ENCODE measurements around the gene NRL. TPM values are rescaled to one million over a fixed set of nuclear protein-coding genes. Genes with fewer than 3 reads are reported as not detected.

Gene NRL
- total RNA-seq, 1 experiment from 2014 or later: 2.5 TPM

DNA sequence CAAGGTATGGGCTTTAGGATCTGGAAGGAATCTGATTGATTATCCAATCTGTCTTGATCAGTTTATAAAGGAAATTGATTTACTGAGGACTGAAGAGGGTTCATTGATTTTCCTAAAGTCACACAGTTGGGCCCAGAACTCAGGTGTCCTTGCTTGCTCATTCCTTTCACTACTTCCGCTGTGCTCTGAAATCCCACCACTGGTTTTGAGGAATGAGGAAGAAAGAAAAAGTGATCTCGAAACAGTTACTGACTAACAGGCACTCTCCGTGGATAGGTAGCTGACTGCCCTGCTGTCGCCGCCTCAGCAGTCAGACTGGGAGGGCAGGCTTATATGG is 15.6 kb upstream of the NRL start, which contains the start of gene FITM1:
Gene FITM1, plus strand, starts transcription at position 280 of the 337 bp plus-strand sequence. CDS start 905 bp downstream, outside the sequence.
- Histone ChIP-seq H2BK15ac (ENCODE audit: low read depth, low read length) (no peak within 1 kb of the TSS), H3K23me2 (ENCODE audit: insufficient read length, low read depth, low read length, poor library complexity, severe bottlenecking) (peaks cover 1% of the 10 kb centered on the region), H3K9me3 (ENCODE audit: control insufficient read depth, low read depth, low read length) (no peaks in the 10 kb centered on the region), H3K14ac (ENCODE audit: insufficient read depth, low read length) (no peak within 1 kb of the TSS), H3K9ac (ENCODE audit: extremely low read depth, insufficient read length, low read length) (no peak within 1 kb of the TSS), H4K91ac (ENCODE audit: insufficient read length, low read depth, low read length) (no peak within 1 kb of the TSS), H3K79me1 (ENCODE audit: insufficient read depth, low read depth, low read length, poor library complexity, severe bottlenecking) (no peaks in the 10 kb centered on the region), H4K5ac (ENCODE audit: insufficient read length, low read depth, low read length) (no peak within 1 kb of the TSS), H3K79me2 (ENCODE audit: insufficient read depth, low read length) (no peaks in the 10 kb centered on the region), H3K4me2 (ENCODE audit: insufficient read depth, insufficient read length, low read length) (no peak within 1 kb of the TSS), H3K56ac (ENCODE audit: insufficient read length, low read depth, low read length) (no peak within 1 kb of the TSS), H2AFZ (ENCODE audit: low read length) (no peak within 1 kb of the TSS), H3T11ph (ENCODE audit: low read length) (no peak within 1 kb of the TSS), H2BK20ac (ENCODE audit: low read depth, low read length, poor library complexity, severe bottlenecking) (no peak within 1 kb of the TSS), H4K8ac (replicated peaks; ENCODE audit: insufficient read length, low read depth, low read length) (no peak within 1 kb of the TSS), H3K18ac (ENCODE audit: insufficient read length, low read depth, low read length) (no peak within 1 kb of the TSS), H2BK5ac (ENCODE audit: insufficient read length, low read length) (no peak within 1 kb of the TSS), H3K27ac (ENCODE audit: insufficient read length, low read depth, low read length) (no peak within 1 kb of the TSS), H2BK12ac (ENCODE audit: insufficient read length, low read depth, low read length) (no peak within 1 kb of the TSS), H3K27me3 (ENCODE audit: insufficient read depth, low read length) (no peaks in the 10 kb centered on the region), H3K23ac (ENCODE audit: insufficient read length, low read depth, low read length) (no peak within 1 kb of the TSS), H2BK120ac (ENCODE audit: low read depth, low read length, poor library complexity, severe bottlenecking) (no peak within 1 kb of the TSS), H3K4me1 (ENCODE audit: insufficient read depth, low read length) (no peaks in the 10 kb centered on the region), H3K4ac (ENCODE audit: low read depth, low read length) (no peak within 1 kb of the TSS), H2AK5ac (ENCODE audit: insufficient read length, low read length) (no peak within 1 kb of the TSS), H4K20me1 (ENCODE audit: control insufficient read depth, insufficient read depth, insufficient read length) (no peaks in the 10 kb centered on the region)
- H3K27ac Mint-ChIP-seq: peak within 1 kb of the TSS in 2 of 3 experiments; percentile 31 to 48; a peak in 2 of 7 replicates
- no CpG with 5 or more reads among the region's 5 CpGs for WGBS (ENCODE audit: extremely low coverage, insufficient read length, low lambda C conversion rate)
- no peaks in the 10 kb centered on the region; a peak in 1 of 7 replicates for H3K36me3 Mint-ChIP-seq (ENCODE audit: insufficient read depth in 1 of 3, low read depth in 3 of 3)
- H3K4me1 Mint-ChIP-seq: peaks cover 4 to 5% of the 10 kb centered on the region in 2 experiments; a peak in 3 of 4 replicates
- H3K4me3 Mint-ChIP-seq: no peak within 1 kb of the TSS
- H3K27me3 Mint-ChIP-seq (ENCODE audit: low read depth): no peaks in the 10 kb centered on the region
- TF ChIP-seq CTCF (conservative IDR thresholded peaks at IDR 0.05): no peak
- H3K9me3 Mint-ChIP-seq: 0 out of 5 replicates have a peak, but pooled peaks cover 0 to 2% of the 10 kb centered on the region in 2 experiments
- no peak for DNase-seq

Measured in H9 (cell line).